HT-29 (cell line): ENCODE results near the gene ZDHHC21. TPM values are rescaled to one million over a fixed set of nuclear protein-coding genes. Genes with fewer than 3 reads are reported as not detected.

ENCODE experiments used
- DNase-seq: peaks from one replicate; pipeline ENCODE4 v3.0.0-alpha.2; 2015; ENCODE audit warnings: low spot score
- total RNA-seq: library from RNA; depleted of rRNA; stranded (reverse); fragments of >200 nt; shearing (Covaris generic); gene quantifications from 2 replicates; pipeline ENCODE4 v1.2.3, GENCODE V29; 2014; rRNA removed

Gene ZDHHC21
- total RNA-seq, 1 experiment from 2014 or later = 6.1 TPM

DNA sequence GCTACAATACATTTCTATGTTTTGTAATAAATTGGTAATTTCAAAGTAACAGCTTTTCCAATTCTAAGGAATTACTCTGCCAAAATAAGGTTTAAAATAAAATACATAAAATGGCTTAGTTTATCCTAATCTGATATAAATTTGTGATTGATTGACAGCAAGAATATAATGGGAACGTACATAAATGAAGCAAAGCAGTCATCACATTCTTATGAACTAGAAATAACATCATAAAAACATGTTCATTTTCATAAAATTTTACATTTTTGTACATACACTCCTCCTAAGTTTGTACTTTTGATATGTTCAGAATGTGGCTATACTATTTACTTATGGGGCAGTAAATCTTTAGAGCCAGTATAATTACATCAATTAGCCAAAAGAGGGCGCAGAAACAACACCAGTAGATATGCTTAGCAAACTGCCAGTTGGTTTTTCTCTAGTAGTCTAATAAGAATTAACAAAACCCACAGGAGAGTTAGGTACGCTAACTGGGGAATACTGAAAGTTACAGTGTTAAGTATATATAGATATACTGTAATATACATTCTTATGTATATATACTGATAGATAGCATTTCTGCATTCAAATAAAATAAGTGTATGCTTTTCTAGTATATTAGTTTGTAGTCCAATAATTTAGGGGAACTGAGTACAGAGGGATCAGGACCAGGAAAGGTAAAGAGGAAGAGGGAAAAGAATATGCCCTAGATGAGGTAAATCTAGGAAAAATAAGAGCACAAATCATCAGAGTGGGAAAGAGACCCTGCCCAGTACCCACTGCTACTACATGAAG lies 76.8 kb downstream of the ZDHHC21 start:
- DNase-seq = peak; percentile 53

DNA sequence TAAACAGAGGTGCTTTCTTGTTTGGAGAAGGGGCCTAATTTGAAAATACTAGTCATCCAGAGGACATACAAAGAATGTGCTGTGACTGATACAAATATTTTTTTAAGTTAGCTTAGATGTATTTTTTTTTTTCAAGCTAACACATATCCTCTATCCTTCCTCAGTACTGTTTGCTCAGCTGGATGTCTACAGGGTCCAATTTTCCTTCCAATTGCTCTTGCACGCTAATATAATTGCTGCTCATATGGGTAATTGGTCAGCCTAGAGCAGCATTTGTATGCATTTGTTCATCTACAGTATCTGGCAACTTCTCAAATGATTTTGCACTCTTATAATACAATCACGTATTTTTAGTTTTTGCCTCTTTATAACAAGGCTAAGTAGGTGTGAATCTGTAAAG lies 84.7 kb downstream of the ZDHHC21 start:
- no peak for DNase-seq

DNA sequence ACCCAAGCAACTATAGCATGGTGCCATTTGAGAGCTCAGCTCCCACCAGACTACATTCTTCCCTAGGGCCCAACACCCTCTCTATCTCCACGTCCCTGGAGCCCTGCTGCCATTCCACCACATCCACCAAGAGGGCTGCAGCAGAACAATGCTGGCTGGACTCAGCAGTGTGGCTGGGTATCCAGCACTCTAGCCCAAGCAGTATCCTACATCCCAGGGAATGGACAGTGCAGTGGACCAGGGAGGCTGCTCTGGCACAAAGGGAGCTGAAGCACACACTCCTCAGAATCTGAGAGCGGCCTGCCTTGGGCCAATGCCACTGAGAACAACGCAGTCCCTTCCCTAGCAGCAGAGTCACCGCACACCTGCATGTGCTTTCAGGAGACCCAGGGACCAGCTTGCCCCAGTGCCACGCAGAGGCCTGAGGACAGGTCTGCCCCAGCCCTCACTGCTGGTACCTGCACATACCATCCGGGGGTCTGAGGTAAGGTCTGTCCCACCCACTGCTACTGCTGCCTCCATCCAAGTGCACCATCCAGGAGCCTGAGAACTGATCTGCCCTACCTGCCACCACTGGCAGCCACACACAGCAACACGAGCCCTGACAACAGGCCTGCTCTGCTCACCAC lies 95.9 kb downstream of the ZDHHC21 start:
- no peak for DNase-seq

DNA sequence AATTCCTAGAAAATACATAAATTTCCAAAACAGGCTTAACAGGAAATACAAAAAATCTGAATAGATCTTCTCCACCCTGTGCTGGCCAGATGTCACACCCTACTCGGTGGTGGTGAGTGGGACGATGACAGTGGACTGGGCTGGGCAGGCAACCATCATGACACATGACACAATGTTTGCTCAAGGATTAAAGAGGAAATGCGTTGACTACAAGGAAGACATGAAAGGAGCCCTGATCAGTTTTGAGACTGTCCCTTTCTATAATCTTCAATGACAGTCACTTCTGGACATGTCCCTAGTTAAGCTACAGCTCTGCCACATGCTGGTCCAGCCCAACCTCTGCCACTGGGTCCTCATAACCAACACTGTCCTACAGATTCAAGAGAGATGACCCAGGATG lies 99.8 kb downstream of the ZDHHC21 start:
- DNase-seq = peak; percentile 36

DNA sequence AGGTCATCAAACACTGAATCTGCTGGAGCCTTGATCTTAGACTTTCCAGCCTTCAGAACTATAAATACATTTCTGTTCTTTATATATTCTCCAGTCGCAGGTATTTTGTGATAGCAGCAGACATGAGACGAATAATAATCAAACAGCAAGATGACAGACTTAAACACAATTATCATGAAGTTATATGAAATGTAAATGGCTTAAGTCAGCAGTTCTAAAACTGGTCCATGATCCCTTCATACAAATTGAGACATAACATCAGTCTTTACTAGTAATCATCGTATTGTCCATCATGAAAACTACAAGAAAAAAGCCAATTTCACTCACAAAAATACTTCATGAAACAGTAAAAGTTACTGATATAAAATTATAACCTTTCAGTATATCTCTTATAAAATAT lies 101.8 kb downstream of the ZDHHC21 start:
- DNase-seq = no peak

DNA sequence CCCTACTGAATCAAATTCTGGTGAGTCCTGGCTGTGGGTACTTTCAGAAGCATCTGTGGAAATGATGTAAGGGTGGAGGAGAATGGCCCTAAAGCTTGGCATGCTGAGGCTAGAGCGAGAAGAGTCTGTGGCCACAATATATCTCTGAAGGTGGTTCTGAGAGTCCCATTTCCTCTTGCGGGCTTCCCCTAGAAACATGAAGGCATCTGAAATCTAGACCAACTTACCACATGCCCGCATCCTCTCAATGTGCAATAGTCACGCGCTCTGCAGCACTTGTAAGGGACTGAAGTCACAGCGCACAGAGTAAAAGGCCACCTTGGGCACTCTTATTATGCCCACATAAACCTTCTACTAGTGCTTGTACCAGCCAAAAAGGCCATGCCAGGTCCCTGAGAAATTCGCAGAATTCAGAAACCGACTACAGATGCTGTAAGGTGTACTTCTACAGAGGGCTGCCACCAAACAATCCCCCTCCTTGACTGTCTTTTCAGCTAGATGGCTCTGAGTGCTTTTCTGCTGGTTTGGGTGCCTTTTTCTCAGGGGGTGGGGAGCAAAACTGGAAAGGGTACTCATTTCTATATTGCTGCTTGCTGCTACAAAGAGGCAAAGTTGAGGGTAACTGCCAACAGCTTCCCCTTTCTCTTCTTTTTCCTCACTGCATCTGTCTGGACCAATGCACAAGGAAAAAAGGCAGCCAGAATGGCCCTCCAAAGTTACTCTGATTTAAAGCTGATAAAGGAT lies 107.3 kb downstream of the ZDHHC21 start:
- no peak for DNase-seq

DNA sequence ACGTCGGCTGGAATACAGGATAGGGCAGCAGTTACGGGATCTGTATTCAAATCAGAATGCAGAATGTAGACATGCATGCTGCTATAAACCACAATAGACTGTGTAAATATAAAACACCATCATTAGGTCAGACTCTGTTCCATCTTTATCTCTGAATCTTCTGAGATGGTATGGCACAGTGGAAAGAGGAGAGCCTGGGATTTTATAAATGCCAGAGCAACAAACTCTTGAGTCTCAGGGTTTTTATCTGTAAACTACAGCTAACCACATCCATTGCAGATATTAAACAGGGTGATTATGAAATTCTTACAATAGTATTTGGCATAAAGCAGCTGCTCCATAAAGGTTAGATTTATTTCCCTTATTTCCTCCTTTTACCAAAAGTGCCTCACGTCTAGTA lies 108.7 kb downstream of the ZDHHC21 start:
- no peak for DNase-seq

DNA sequence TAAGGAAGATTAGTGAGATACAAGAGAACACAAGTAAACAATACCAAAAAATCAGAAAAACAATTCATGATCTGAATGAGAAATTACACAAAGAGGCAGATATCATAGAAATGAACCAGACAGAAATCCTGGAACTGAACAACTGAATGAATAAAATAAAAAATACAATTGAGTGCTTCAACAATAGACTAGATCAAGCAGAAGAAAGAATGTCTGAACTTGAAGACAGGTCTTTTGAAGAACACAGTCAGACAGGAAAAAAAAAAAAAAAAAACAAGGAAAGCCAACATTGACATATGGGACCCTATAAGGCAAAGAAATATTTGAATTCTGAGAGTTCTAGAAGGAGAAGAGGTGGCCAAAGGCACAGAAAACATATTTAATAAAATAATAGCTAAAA lies 115.2 kb downstream of the ZDHHC21 start:
- DNase-seq = no peak

DNA sequence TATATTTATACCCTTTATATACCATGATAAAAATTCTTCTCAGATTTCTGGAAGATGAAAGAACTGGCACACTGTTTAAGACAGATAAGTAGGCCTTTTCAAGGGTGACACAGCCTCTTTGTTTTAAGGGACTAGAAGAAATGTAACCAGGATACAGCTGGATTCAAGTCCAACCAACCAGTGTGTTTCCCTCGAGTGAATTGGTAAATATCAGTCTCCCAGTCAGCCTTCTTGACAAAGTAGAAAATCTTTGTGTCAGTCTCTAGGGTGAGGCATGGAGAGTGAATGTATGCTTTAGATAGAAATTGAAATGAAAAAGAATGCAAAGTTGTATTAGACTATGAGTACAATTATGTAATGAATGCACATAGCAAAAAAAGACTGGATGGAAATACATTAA lies 119.1 kb downstream of the ZDHHC21 start:
- no peak for DNase-seq

DNA sequence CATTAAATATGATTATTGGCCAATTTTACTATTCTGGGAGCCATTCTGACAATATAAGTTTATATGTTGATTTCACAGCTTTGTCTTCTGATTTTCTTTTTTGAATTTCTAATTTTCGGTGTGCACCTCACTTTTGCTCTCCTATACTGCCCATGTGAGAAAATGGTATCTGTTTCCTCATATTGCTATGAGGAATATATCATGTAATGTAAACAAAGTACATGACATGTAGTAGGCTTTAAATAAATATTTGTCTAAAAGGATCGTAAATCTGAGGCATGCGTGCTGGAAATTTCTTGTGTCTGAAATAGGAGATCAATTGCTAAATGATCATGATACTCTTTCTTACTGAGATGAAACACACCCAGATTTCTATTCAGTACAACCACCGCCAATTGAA lies 119.9 kb downstream of the ZDHHC21 start:
- DNase-seq = no peak

DNA sequence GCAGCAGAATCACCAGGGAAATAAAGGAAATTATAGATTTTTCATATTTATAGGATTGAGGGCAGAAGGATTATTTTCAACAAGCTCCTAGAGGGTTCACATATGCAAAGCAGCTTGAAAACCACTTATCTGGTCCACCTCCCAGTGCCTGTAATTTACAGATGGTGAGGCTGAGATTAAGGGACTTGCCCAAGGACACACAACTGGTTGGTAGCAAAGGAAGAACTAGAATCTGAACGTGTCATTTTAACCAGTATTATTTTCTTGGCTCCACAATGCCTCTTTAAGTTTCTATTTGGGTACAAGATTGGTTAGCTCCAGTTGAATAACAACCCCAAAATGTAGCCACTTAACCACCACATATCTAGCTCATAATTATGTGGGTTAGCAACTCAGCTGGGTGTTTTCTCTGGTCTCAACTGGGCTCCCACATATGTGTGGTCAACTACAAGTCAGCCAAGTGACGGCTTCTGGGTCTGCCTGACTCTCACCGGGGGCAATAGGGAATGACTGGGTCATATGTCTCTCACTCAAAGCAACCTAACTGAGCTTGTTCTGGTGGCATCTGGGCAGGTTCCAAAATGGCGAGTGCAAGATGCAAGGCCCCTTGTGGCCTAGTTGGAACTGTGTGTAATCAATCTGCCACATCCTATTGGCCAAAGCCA lies 127.7 kb downstream of the ZDHHC21 start:
- DNase-seq = no peak

DNA sequence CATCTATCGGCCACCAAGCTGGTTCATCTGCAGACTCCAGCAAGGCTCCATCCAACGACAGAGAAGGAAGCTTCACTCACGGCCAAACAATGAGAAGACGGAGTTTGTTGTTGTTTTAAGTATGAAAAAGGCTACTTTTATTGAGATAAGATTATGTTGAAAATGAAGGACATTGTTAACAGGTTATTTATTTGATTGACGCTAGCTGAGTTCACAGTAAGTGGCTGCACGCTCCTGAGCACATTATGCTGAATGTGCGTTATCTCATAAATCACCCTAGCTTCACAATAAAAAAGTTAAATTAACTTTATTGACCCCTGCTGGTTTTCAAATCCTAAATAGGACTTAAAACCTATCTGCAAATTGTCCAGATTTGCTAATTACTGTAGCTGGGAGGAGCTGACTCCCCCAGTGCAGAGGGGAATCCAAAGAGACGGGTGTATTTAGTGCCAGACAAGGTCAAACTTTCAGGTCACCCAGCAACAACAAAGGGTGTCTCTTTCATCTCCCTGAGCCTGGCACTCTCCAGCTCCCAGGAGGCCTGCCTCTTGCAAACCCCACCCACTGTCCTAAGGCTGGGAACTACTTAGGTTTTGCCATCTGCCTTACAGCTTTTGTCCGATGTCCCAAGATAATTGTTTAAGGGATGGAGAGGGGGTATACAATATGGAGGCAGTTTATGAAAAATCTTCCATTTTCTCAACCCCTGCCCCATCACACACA lies 129.2 kb downstream of the ZDHHC21 start:
- no peak for DNase-seq

DNA sequence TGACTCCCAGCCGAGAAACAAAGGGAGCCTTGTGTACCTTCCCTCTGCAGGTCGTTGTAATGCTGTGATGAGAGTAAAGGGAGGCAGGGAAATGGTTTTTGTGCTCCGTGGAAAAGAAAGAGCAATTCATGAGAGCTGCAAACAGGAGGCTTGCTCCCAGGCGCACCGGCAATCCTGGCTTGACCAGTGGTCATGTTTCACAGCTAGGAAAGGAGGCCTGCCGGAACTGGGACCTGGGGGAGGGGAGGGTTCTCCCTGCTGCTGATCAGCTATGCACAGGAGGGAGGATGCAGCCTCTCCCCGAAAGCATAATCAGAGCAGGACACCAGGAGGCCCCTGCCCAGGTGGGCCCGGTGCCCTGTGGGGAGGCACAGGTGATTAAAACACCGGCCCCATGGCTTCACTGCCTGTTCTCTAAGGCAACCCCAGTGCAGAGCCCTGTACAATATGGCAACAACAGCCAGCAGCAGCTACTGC lies 131.3 kb downstream of the ZDHHC21 start:
- DNase-seq = no peak

Other genes with a start within 250 kb of the ZDHHC21 start
- gene CER1, start 29.3 kb upstream of the ZDHHC21 start, total RNA-seq = not detected in 2 replicates
- under 0.01 TPM in 1 of 2 replicates, not detected in the other for gene FREM1, start 217.0 kb upstream of the ZDHHC21 start, total RNA-seq